HEK293 (cell line): Measurements from ENCODE around the gene CDC42SE2.
A peak's percentile ranks its signal among the peaks of the same experiment; 100 is the strongest.

Experiments
- GLIS1 ChIP-seq: fragments of 450-650 bp; formaldehyde crosslinking; IDR thresholded peaks from 2 replicates; pipeline ENCODE4 v1.5.1; 2016; ENCODE audit warnings: missing biosample characterization, missing genetic modification characterization
- KLF10 ChIP-seq: fragments of 450-650 bp; IDR thresholded peaks from 2 replicates; pipeline ENCODE4 v1.5.1; 2018; ENCODE audit warnings: missing biosample characterization, mild to moderate bottlenecking, missing genetic modification characterization
- KLF8 ChIP-seq: fragments of 450-650 bp; formaldehyde crosslinking; IDR thresholded peaks from 2 replicates; pipeline ENCODE4 v1.5.1; 2016; ENCODE audit warnings: missing biosample characterization, missing genetic modification characterization
- MZF1 ChIP-seq: fragments of 450-650 bp; formaldehyde crosslinking; IDR thresholded peaks from 2 replicates; pipeline ENCODE4 v1.5.1; 2017; ENCODE audit warnings: missing biosample characterization, missing genetic modification characterization, borderline replicate concordance
- PATZ1 ChIP-seq: fragments of 450-650 bp; formaldehyde crosslinking; IDR thresholded peaks from 2 replicates; pipeline ENCODE4 v1.5.1; 2016; ENCODE audit warnings: missing biosample characterization, missing genetic modification characterization
- PRDM4 ChIP-seq: fragments of 450-650 bp; formaldehyde crosslinking; IDR thresholded peaks from 2 replicates; pipeline ENCODE4 v1.5.1; 2017; ENCODE audit warnings: missing biosample characterization, missing genetic modification characterization
- YY2 ChIP-seq: fragments of 450-650 bp; formaldehyde crosslinking; IDR thresholded peaks from 2 replicates; pipeline ENCODE4 v1.5.1; 2016; ENCODE audit warnings: missing biosample characterization, missing genetic modification characterization
- ZBTB48 ChIP-seq: fragments of 450-650 bp; formaldehyde crosslinking; IDR thresholded peaks from 2 replicates; pipeline ENCODE4 v1.5.1; 2016; ENCODE audit warnings: missing biosample characterization, missing genetic modification characterization
- ZBTB6 ChIP-seq: fragments of 450-650 bp; formaldehyde crosslinking; IDR thresholded peaks from 2 replicates; pipeline ENCODE4 v1.5.1; 2017; ENCODE audit warnings: missing biosample characterization, missing genetic modification characterization
- ZIC2 ChIP-seq: fragments of 450-650 bp; formaldehyde crosslinking; IDR thresholded peaks from 2 replicates; pipeline ENCODE4 v1.5.1; 2016; ENCODE audit warnings: missing biosample characterization, missing genetic modification characterization
- ZNF121 ChIP-seq: fragments of 450-650 bp; formaldehyde crosslinking; IDR thresholded peaks from 2 replicates; pipeline ENCODE4 v1.5.1; 2016; ENCODE audit warnings: missing biosample characterization, missing genetic modification characterization
- ZNF133 ChIP-seq: fragments of 450-650 bp; formaldehyde crosslinking; IDR thresholded peaks from 2 replicates; pipeline ENCODE4 v1.5.1; 2016; ENCODE audit warnings: missing biosample characterization, missing genetic modification characterization
- ZNF211 ChIP-seq: fragments of 450-650 bp; formaldehyde crosslinking; IDR thresholded peaks from 2 replicates; pipeline ENCODE4 v1.5.1; 2016; ENCODE audit warnings: low read depth, missing biosample characterization, missing genetic modification characterization
- ZNF416 ChIP-seq: fragments of 450-650 bp; formaldehyde crosslinking; IDR thresholded peaks from 2 replicates; pipeline ENCODE4 v1.5.1; 2016; ENCODE audit warnings: missing biosample characterization, missing genetic modification characterization
- ZNF473 ChIP-seq: fragments of 450-650 bp; formaldehyde crosslinking; IDR thresholded peaks from 2 replicates; pipeline ENCODE4 v1.5.1; 2017; ENCODE audit warnings: missing biosample characterization, missing genetic modification characterization
- ZNF488 ChIP-seq: fragments of 450-650 bp; formaldehyde crosslinking; IDR thresholded peaks from 2 replicates; pipeline ENCODE4 v1.5.1; 2016; ENCODE audit warnings: missing biosample characterization, missing genetic modification characterization
- ZNF518A ChIP-seq: fragments of 450-650 bp; formaldehyde crosslinking; conservative IDR thresholded peaks from 2 replicates; pipeline ENCODE4 v1.5.1; 2016; ENCODE audit warnings: low read depth, missing biosample characterization, missing genetic modification characterization
- ZNF561 ChIP-seq: fragments of 450-650 bp; IDR thresholded peaks from 2 replicates; pipeline ENCODE4 v1.5.1; 2018; ENCODE audit warnings: missing biosample characterization, missing genetic modification characterization, borderline replicate concordance
- ZNF580 ChIP-seq: fragments of 450-650 bp; formaldehyde crosslinking; IDR thresholded peaks from 2 replicates; pipeline ENCODE4 v1.5.1; 2016; ENCODE audit warnings: missing biosample characterization, missing genetic modification characterization
- ZNF704 ChIP-seq: fragments of 450-650 bp; formaldehyde crosslinking; IDR thresholded peaks from 2 replicates; pipeline ENCODE4 v1.5.1; 2016; ENCODE audit warnings: missing biosample characterization, missing genetic modification characterization
- ZNF747 ChIP-seq: fragments of 450-650 bp; formaldehyde crosslinking; IDR thresholded peaks from 2 replicates; pipeline ENCODE4 v1.5.1; 2016; ENCODE audit warnings: missing biosample characterization, missing genetic modification characterization
- TF ChIP-seq, protein P1 (sequence below): fragments of 450-650 bp; formaldehyde crosslinking; IDR thresholded peaks from 2 replicates; pipeline ENCODE4 v1.5.1; 2016; ENCODE audit warnings: missing biosample characterization, missing genetic modification characterization
- TF ChIP-seq, protein P2 (sequence below): fragments of 450-650 bp; formaldehyde crosslinking; IDR thresholded peaks from 2 replicates; pipeline ENCODE4 v1.5.1; 2016; ENCODE audit warnings: missing biosample characterization, missing genetic modification characterization

The CDC42SE2 gene

DNA sequence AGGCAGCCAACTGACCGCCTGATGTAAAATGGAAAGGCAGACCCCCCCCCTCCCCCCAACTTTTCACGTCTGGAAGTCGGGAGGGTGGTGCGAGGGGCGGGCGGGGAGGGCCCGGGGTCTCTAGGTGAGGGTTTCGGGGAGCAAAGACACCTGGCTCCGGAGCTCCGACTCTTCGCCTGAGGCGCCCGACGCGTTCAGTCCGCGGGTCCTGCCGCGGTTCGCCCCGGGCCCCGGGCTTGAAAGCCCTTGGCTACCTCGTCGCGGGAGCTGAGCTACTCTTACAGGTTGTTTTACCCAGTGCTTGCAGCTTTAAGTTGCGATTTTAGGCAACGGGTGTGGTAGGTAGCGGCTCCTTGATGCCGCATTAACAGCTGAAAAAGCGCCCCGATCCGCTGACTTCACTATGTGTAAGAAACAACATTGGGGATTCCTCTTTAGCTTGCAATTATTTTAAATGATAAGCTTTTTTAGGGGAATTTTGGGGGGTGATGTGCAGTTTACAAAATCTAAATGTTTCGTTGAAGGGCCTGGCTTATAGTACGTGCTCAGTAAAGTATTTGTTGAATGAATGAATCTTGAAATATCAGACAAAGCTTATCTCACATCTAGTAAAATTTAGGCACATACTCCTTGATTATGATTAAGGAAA is 722 bp downstream of the CDC42SE2 start (continued):
- TF ChIP-seq PRDM4 (tag by site-specific recombination) (no peak), ZNF747 (tag by site-specific recombination) (no peak), ZNF561 (tag by site-specific recombination) (peak; percentile 32; the same call in 1 of the 2 replicates), ZNF473 (tag by site-specific recombination) (no peak), KLF8 (tag by site-specific recombination) (no peak), KLF10 (tag by site-specific recombination) (peak; percentile 12; the same call in 1 of the 2 replicates), ZNF704 (tag by site-specific recombination) (no peak), ZNF133 (no peak), ZIC2 (no peak), ZNF488 (tag by site-specific recombination) (no peak), YY2 (no peak), ZNF211 (tag by site-specific recombination) (no peak), PATZ1 (tag by site-specific recombination) (no peak), ZBTB48 (tag by site-specific recombination) (no peak), ZNF580 (tag by site-specific recombination) (0 out of 2 replicates have a peak, but pooled peaks have one; percentile 16), ZNF416 (tag by site-specific recombination) (no peak), MZF1 (tag by site-specific recombination) (peak; percentile 27; the same call in 1 of the 2 replicates), ZBTB6 (no peak), GLIS1 (no peak), ZNF121 (tag by site-specific recombination) (no peak), ZNF518A (no peak)
- TF ChIP-seq, protein P1, sequence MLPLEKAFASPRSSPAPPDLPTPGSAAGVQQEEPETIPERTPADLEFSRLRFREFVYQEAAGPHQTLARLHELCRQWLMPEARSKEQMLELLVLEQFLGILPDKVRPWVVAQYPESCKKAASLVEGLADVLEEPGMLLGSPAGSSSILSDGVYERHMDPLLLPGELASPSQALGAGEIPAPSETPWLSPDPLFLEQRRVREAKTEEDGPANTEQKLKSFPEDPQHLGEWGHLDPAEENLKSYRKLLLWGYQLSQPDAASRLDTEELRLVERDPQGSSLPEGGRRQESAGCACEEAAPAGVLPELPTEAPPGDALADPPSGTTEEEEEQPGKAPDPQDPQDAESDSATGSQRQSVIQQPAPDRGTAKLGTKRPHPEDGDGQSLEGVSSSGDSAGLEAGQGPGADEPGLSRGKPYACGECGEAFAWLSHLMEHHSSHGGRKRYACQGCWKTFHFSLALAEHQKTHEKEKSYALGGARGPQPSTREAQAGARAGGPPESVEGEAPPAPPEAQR (tag by site-specific recombination) = no peak
- TF ChIP-seq, protein P2, sequence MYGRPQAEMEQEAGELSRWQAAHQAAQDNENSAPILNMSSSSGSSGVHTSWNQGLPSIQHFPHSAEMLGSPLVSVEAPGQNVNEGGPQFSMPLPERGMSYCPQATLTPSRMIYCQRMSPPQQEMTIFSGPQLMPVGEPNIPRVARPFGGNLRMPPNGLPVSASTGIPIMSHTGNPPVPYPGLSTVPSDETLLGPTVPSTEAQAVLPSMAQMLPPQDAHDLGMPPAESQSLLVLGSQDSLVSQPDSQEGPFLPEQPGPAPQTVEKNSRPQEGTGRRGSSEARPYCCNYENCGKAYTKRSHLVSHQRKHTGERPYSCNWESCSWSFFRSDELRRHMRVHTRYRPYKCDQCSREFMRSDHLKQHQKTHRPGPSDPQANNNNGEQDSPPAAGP (tag by site-specific recombination) = no peak
